GM18519 (cell line): Measurements from ENCODE around the gene ST7.

ENCODE experiments used
- ATAC-seq: cut with Tn5 transposase; IDR thresholded peaks from one replicate; pipeline ENCODE4 v1.9.1; 2021; ENCODE audit warnings: mild to moderate bottlenecking, moderate library complexity; ENCODE audit not compliant: unreplicated experiment, low FRiP score

The ST7 gene

DNA sequence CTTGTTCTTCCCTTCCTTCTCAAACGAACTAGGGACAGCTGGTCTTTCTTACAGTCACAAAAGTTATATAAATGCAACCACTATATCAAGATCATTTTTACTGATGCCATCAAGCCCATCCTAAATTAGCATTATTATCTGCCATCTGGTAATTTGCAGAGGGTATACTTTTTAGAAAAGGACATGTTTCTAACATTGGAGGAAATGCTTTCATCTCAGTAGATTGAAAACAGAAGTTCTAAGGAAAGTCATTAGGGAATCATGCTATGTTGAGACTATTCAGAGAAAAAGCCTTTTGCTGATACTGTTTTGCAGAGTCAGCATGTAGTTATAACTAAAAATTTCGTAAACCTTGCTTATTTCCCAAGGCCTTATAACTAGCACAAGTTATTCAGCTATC lies 222.9 kb downstream of the ST7 start:
- ATAC-seq = no peak

DNA sequence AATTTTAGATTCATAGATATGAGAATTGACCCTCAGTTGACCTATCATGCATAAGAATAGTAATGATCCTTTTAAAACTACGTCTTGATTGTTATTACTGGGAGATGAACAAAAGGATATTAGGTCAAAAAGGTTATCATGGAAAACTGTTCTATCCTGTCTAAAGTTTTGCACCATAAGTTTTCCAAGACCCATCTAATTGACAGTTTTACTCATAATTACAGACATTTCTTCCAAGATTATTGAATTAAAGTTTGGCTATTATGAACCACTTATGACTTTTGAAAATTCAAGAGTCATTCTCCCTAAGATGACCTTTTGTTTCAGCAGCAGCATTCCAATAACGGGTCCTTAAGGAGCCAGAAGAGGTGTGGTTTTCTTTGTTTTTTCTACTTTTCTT lies 225.3 kb downstream of the ST7 start:
- no peak for ATAC-seq

DNA sequence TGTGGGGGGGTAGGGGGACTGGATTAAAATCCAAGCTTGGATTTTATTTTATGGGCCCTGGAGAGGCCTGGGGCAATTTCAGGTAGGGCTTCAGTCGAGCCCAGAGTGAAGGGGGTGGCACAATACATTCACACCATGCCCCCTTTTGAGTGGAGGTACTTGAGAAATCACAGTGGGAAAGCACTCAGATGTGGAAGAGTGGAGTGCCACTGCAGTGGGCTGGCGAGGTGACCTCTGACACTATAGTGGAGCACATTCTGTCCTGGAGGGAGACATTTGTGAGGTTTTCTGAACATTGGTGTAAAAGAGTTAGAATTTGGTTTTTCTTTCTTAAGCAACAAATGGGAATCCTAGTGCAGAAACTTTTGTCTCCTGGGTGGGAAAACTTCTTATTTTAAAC lies 226.4 kb downstream of the ST7 start:
- no peak for ATAC-seq

DNA sequence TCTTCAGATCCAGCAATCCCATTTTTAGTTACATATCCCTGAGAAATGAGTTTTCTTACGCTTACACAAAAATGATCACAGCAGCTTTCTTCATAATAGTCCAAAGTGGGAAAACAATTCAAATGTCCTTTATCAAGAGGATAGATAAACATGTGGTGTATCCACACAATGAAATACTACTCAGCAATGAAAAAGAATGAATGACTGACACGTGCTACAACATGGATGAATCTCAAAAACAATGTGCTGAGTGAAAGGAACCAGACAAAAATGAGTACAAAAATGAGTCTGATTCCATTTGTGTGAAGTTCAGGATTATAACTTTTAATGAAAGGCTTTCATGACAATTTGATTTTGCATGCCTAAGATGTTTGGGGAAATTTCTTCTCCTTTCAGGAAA lies 230.4 kb downstream of the ST7 start:
- ATAC-seq = no peak

DNA sequence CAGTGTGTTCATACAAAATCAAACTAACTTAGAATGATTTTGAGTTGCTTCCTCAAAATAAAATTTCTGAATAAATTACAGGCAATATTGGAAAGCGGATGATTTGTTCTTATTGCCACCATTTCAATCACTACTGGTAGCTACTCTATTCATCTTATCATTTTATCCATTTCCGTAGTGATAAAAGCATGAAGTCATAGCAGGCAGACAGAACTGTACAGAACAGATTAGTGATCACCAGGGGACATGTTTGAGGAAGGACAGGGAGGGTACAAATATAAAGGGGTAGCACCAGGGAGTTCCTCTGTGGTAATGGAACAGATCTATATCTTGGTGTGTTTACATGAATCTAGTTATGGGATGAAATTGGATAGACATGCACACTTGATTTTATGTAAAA lies 231.1 kb downstream of the ST7 start:
- ATAC-seq = no peak

DNA sequence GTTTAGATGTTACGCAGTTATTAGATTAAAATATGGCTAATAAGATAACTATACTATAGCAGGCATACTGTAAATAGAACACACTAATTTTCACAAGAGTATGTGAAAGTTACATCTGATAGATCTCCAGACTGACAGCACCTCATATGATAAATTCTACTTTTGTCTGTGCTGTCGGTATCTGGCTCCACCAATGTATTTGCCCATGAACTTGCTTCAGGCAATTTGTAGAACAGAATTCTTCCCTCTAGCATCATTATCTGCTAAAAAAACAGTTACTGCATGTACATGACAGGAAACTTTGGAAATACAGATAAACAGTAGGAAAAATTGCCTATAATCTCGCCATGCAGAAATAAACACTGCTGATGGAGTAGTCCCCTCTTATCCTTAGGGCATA lies 231.8 kb downstream of the ST7 start:
- ATAC-seq = no peak

DNA sequence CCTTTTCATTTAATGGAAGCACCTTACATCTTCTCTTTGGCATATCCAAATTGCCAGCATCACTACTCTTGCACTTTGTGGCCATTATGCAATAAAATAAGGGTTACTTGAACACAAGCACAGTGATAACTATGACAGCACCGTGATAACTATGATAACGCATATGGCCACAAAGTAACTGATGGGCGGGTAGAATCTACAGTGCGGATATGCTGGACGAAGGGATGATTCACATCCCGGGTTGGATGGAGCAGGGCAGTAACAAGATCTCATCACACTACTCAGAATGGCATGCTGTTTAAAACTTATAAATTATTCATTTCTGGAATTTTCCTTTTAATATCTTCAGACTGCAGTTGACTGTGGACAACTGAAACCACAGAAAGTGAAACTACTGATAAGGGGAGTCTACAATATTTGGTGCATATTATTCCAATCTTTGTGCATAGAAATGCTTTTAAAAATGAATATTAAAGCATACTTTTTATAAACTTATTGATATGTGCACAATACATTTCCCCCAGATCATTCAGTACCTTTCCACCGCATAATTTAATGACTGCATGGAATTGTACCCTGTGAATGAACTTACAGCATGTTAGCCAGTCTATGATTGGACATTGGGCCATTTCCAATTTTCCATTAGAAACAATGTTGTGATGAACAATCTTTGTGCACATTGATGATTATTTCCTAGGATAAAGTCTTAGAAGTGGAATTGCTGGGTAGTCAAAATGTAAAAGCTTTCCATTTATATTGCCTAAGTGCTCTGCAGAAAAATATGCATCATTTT lies 233.1 kb downstream of the ST7 start:
- ATAC-seq = no peak

DNA sequence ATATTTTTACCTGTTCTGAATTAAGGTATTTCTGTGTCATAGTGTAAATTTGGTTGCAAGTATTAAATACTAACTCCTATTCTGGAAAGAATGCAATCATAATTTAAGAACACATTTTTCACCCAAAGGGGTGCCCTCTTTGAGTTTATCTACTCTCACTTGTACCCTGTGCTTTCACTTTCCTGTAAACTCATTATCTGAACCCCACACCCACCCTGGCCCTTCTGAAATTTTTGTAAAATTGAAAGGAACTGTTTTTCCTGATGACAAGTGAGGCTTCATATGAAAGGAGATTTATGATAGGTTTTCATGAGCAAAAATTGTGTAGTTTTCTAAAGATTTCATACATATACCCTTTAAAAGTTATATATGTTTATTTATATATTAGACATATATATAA lies 235.1 kb downstream of the ST7 start:
- ATAC-seq = no peak

DNA sequence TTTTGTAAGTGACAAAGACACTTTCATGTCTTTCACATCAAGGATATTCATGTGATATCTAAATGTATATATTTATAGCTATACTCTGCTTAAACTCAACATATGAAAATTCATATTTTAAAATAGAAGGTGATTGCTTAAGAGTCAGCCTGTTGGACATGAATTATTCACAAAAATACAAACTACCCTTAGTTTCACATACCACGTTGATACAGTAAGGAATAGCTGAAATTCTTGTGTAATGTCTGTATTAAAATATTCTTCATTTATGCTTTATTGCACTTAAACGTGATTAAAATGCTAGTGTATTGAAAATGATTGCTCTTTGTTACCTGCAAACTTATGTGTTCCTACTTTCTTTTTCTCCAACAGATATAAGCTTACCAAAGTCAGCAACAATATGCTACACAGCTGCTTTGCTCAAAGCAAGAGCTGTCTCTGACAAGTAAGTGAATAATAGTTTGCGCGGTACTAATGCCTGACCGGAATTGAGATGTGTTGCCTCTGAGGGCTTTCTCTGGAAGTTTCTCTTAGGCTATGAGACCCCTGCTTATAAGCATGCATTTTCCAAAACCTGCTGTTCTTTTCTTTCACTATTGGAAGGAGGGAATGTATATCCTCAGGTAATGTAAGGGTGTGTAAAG lies 235.8 kb downstream of the ST7 start:
- ATAC-seq = no peak

DNA sequence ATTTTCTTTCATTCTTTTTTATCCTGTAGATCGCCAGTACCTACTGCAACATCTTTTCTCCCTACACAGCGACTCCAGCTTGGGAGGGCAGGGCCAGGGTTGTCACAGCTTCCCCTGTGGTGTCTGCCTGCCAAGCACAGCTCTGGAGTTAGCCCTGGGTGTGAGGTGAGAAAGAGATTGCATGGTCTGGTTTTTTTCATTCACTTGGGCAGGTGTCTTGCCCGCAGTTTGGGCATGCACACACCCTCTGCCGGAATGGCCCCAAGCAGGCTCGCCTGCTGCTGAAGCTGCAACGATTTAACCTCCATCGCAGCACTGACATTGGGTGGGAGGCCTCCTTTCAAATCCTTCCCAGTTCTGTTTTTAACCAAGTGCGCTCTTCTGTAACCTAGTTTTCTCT lies 236.8 kb downstream of the ST7 start:
- ATAC-seq = no peak

DNA sequence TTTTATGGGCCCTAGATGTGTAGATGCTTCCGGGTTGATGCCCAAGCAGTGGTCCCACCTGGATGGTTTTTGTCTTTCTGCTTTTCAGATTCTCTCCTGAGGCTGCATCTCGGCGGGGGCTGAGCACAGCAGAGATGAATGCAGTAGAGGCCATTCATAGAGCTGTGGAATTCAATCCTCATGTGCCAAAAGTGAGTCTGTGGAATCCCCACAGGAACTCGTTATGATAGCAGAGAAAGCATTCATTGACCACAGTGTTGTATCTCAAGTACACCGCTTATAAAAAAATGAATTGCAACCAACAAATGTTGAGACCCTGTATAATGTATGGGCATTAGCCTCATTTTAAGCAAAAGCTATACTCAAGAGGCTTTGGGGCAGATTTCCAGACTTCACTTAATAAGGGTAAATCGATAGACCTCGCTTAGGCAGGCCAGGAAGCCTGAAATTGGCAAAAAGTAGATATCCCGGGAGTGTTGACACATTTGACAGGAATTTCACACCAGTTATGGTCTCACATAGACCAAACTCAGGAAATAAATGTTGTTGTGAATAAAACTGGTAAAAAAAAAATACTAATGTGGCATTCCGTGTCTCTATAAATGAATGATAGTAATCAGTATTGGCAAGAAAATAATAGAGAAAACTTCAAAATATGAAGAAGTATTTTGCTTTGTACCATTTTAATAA lies 237.6 kb downstream of the ST7 start:
- no peak for ATAC-seq

DNA sequence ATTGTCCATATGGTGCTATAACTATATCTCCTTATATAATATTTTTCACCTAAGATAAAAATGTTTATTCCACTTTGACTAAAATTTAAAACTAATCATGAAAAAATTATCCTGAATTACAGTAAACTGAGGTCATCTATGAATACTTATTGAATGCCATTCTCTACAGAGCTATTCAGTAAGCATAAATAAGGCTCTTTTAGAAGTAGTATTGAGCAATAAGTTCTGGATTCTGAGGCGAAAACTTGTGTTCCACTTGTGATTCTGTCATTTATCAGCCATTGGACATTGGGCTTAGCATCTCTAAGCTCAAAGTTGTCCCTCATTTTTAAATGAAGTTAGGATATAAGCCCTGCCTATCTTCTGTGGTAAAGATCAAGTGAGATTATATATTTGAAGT lies 238.8 kb downstream of the ST7 start:
- no peak for ATAC-seq

DNA sequence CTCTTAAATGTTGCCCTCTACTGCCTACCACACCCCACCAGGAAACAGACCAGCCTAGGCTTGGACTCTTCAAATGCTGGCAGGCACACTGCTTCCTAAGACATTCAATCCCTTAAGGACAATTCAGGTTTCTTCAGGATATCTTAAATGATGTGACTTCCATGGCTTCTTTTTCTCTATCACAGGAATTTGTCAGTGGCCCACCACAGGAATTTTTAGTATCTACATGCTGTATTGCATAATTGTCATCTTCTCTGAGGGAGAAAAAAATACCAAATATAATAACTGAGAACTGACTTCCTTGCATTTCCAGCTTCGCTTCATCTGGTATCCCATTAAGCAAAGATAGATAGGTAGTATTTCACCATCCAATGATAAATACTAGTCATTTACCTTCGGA lies 240.3 kb downstream of the ST7 start:
- ATAC-seq = no peak

DNA sequence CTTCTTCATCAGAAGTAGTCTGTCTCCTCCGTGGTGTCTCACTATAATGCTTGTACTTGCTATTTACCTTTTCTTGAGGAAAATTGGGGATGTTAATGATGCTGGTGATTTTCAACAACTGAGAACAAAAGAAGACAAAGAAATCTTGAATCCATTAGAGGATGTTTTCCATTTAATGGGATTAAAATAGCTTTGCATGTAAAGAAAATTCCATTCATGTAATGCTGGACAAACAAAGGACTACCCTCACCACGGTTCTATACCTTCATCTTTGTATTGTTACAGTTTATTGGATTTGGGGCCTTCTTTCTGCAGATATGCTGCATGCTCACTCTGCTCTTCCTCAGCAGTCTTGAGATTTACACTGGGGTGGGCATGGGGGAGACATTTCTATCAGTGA lies 241.1 kb downstream of the ST7 start:
- no peak for ATAC-seq

DNA sequence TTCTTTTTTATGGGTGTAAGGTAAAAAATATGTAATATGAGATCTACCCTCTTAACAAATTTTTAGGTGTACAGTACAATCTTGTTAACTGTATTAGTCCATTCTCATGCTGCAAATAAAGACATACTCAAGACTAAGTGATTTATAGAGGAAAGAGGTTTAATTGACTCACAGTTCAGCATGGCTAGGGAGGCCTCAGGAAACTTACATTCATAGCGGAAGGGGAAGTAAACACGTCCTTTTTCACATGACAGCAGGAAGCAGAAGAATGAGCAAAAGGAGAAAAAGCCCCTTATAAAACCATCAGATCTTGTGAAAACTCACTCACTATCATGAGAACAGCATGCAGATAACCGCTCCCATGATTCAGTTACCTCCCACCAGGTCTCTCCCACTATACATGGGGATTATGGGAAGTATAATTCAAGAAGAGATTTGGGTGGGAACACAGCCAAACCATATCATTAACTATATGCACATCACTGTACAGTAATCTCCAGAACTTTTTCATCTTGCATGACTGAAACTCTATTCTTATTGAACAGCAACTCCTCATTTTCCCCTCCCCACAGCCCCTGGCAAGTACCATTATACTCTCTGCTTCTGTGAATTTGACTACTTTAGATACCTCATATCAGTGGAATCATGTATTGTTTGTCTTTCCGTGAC lies 242.2 kb downstream of the ST7 start:
- ATAC-seq = no peak

DNA sequence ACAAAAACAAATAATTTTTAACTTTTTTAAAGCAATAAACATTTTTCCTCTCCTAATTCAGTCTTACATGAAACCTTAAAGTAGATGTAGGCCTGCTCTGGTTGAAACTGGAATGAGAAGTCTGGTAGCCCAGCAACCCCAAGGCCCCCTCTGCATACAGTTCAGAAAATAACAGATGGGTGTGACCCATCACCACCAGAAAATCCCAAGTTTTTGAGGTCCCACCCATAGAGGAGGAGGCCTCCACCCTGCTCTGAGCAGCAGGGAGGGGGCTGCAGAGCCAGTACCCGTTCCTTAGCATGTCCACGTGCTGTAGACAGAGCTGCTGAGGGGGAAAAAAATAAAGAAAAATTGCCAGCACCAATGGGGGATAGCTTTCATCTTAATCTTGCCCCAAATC lies 246.8 kb downstream of the ST7 start:
- ATAC-seq = no peak

DNA sequence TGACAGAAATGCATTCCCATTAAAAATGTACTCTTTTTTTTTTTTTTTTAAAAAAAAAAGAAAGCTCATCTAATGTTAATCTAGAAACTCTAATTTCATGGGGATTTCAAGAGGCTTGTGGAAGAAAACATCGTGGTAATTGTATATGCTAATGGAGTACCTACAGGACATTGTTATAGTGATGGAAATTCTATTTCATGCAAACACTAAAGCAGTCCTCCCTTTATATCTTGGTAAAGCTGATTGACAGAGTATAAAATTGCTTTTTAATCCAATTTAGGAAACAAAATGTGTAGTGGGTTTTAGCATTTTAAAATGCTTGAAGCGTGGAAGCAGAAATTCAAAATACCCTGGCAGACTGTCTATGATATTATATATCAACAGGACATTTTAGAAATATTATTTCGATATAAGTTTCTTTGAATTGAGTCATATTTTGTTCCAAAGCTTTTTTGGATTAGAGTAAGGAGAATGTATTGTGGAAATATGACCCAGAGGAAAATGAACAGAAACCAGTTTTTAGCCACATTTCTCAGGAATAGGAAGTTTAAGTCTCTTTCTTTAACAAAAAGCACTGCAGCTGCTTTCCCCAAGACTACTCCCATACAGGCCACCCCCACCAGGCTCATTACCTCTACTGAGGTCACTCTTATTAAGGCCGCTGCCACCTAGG lies 247.6 kb downstream of the ST7 start:
- no peak for ATAC-seq

DNA sequence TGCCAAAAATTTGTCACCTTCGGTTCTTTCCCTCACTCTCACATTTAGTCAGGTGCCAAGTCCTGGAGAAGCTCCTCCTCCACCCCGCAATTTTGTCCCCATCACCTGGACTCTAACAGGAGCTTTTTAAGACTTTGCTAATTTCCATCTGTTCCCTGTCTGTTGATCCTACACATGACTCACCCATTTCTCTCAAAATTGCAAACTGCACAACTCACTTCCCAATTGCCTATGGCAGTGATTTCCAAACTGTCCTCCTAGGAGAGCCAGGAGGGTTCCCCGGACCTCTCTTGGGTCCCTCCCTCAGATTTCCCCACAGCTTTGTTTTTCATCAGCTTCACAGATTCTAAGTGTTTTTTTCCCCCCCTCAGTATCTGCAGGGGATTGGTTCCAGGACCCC lies 249.2 kb downstream of the ST7 start:
- ATAC-seq = no peak

DNA sequence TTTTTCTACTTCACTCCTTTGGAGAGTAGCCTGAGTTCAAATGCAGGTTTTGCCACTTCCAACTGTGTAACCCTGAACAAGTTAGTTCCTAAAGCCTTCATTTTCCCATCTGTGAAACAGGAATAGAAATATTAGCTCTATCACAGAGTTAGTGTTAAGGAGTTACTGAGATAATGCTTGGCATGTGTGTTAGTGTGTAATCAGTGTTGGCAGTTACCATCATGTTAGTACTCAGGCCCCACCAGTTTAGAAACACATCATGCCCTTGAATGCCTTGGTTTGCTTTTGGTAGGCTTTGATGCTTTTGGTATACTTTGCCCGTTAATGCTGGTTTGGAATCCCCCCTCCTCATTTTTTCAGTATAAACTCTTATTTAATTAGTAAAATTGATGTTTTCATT lies 249.9 kb downstream of the ST7 start:
- no peak for ATAC-seq

DNA sequence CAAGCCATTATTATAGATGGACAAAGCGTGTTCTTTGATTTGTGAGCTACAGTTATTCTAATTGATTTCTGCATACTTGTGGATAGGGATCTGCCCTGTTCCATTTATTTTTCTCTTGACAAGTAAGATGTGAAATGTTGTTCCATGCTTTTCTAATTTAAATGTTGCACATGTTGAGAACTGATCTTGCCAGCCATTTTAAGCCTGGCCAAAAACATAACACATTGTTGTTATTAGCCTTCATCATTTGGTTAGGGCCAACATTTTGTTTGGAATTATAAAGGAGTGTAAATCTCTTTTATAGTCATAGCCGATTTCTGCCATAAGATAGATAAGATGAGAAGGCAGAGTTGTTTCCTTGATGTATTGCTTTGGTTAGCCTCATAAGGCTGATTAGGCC lies 252.6 kb downstream of the ST7 start:
- no peak for ATAC-seq

DNA sequence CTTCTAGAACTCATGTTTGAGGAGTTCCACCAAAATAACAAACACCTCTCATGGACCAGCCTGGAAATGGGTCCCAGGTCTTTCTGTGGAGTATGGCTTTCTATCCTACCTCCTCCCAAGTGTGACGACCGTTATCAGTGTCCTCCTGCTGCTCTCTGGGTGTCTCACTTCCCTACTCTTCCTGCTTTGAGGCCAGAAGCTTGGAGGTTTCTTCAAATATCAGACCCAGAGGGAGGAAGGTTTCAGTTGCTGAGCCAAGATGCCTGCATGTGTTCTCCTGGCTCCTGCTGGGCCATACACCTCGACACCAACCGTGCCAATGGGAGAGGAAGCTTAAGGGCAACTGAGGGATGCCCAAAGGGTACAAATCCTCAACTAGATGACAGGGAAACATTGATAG lies 255.0 kb downstream of the ST7 start:
- no peak for ATAC-seq
